HL-60 (cell line): ENCODE measurements around the gene GPAT3.

Experiments used
- DNase-seq, 2 experiments: peaks; one replicate each; pipeline ENCODE4 v3.0.0-alpha.2; 2010 to 2020; ENCODE audit warnings: low read depth in 1 of 2, low spot score in 1 of 2
- H3K27ac ChIP-seq: fragments of 250-450 bp; sonication (Bioruptor Pico); replicated peaks from 2 replicates; pipeline ENCODE4 v1.5.1; 2020; ENCODE audit warnings: mild to moderate bottlenecking, moderate library complexity
- H3K27me3 ChIP-seq: fragments of 250-450 bp; sonication (Bioruptor Pico); 2 replicates; pipeline ENCODE4 v1.5.1; 2021; ENCODE audit warnings: mild to moderate bottlenecking, moderate library complexity; ENCODE audit not compliant: insufficient read depth, poor library complexity, severe bottlenecking
- H3K4me3 ChIP-seq: replicated peaks from 2 replicates; pipeline ENCODE4 v1.5.1; 2011; ENCODE audit warnings: mild to moderate bottlenecking, control low read depth, low read length; ENCODE audit not compliant: insufficient read depth
- GABPA ChIP-seq: IDR thresholded peaks from 2 replicates; pipeline ENCODE4 v1.6.1; 2012; ENCODE audit warnings: low read depth
- POLR2AphosphoS5 ChIP-seq: IDR thresholded peaks from 2 replicates; pipeline ENCODE4 v1.6.1; 2012; ENCODE audit warnings: low read depth
- SPI1 ChIP-seq: IDR thresholded peaks from 2 replicates; pipeline ENCODE4 v1.6.1; 2012; ENCODE audit warnings: low read depth, mild to moderate bottlenecking, borderline replicate concordance
- TF ChIP-seq, protein P1 (sequence below): IDR thresholded peaks from 2 replicates; pipeline ENCODE4 v1.6.1; 2012; ENCODE audit warnings: low read depth; ENCODE audit not compliant: insufficient replicate concordance
- TF ChIP-seq, protein P2 (sequence below): IDR thresholded peaks from one replicate; pipeline ENCODE4 v1.5.1; 2011; ENCODE audit warnings: low read length, control low read depth, inconsistent platforms; ENCODE audit not compliant: insufficient read depth

GPAT3 gene

DNA sequence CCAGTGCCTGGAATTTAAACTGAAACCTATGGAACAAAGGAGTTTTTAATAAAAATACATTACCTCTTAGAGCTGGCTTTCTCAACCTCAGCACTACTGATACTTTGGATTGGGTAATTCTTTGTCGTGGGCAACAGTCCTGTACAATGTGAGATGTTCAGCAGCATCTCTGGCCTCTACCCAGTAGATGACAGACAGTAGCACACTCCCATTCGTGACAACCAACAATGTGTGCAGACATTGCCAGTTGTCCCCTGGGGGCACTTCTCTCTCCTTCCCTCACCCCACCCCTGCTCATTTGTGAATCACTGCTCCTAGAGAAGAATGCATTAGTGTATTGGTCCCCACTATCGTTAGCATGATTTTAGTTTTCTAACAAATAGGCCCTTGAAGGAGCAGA, 16.2 kb downstream of the GPAT3 start:
- DNase-seq: no peak
- no peak overlapping the region for H3K27ac ChIP-seq
- H3K4me3 ChIP-seq: no peak overlapping the region
- H3K27me3 ChIP-seq: no peaks in the 10 kb centered on the region
- TF ChIP-seq SPI1: no peak
- TF ChIP-seq, protein P1, sequence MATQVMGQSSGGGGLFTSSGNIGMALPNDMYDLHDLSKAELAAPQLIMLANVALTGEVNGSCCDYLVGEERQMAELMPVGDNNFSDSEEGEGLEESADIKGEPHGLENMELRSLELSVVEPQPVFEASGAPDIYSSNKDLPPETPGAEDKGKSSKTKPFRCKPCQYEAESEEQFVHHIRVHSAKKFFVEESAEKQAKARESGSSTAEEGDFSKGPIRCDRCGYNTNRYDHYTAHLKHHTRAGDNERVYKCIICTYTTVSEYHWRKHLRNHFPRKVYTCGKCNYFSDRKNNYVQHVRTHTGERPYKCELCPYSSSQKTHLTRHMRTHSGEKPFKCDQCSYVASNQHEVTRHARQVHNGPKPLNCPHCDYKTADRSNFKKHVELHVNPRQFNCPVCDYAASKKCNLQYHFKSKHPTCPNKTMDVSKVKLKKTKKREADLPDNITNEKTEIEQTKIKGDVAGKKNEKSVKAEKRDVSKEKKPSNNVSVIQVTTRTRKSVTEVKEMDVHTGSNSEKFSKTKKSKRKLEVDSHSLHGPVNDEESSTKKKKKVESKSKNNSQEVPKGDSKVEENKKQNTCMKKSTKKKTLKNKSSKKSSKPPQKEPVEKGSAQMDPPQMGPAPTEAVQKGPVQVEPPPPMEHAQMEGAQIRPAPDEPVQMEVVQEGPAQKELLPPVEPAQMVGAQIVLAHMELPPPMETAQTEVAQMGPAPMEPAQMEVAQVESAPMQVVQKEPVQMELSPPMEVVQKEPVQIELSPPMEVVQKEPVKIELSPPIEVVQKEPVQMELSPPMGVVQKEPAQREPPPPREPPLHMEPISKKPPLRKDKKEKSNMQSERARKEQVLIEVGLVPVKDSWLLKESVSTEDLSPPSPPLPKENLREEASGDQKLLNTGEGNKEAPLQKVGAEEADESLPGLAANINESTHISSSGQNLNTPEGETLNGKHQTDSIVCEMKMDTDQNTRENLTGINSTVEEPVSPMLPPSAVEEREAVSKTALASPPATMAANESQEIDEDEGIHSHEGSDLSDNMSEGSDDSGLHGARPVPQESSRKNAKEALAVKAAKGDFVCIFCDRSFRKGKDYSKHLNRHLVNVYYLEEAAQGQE: no peak

DNA sequence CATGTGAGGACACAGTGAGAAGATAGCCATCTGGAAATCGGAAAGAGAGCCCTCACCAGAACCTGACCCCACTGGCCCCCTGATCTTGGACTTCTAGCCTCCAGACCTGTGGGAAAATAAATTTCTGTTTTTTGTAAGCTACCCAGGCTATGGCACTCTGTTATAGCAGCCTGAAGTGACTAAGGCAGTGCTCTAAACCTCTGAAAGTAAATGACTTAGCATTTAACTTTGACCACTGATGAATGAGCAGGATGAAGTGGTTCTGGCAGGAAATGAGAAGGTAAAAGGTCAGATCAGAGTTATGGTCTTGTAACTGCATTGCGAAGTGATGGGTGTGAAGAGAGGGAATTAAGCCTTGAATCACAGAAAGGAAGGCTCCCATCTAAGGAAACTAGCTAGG, 17.0 kb downstream of the GPAT3 start:
- no peak for DNase-seq
- Histone ChIP-seq H3K27ac (no peak overlapping the region), H3K4me3 (no peak overlapping the region), H3K27me3 (no peaks in the 10 kb centered on the region)
- TF ChIP-seq SPI1 (no peak), GABPA (no peak), POLR2AphosphoS5 (no peak)
- TF ChIP-seq, protein P2, sequence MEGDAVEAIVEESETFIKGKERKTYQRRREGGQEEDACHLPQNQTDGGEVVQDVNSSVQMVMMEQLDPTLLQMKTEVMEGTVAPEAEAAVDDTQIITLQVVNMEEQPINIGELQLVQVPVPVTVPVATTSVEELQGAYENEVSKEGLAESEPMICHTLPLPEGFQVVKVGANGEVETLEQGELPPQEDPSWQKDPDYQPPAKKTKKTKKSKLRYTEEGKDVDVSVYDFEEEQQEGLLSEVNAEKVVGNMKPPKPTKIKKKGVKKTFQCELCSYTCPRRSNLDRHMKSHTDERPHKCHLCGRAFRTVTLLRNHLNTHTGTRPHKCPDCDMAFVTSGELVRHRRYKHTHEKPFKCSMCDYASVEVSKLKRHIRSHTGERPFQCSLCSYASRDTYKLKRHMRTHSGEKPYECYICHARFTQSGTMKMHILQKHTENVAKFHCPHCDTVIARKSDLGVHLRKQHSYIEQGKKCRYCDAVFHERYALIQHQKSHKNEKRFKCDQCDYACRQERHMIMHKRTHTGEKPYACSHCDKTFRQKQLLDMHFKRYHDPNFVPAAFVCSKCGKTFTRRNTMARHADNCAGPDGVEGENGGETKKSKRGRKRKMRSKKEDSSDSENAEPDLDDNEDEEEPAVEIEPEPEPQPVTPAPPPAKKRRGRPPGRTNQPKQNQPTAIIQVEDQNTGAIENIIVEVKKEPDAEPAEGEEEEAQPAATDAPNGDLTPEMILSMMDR: no peak
- TF ChIP-seq, protein P1: no peak

DNA sequence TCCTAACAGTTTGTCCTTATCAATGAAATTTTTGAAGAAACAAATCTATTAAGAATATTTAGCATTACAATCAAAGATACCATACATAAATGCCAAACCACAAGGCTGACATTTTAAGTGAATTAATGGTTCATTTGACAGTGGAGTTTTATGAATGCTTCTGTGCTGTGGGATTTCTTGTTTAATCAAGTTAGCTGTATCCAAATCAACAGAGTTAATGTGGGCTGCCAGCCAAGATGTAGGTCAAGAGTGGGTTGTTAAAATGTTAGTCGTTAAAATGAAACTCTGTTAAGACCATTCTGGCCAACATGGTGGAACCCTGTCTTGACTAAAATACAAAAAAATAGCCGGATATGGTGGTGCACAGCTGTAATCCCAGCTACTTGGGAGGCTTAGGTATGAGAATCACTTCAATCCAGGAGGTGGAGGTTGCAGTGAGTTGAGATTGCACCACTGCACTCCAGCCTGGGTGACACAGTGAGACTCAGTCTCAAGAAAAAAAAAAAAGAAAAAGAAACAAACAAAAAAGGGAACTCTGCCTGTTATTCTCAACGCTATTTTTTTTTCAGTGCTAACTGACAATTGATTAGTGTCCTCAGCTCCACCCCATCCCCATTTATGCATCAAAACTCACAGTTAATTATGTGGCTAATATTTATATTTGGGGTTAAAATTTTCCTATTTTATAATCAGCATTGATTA, 20.2 kb downstream of the GPAT3 start:
- Histone ChIP-seq H3K27ac (no peak overlapping the region), H3K27me3 (no peaks in the 10 kb centered on the region), H3K4me3 (no peak overlapping the region)
- TF ChIP-seq GABPA (no peak), POLR2AphosphoS5 (no peak), SPI1 (peak; percentile 80)
- TF ChIP-seq, protein P1: no peak
- TF ChIP-seq, protein P2: no peak
- peak in 1 of 2 experiments; percentile 49 for DNase-seq
